HEK293 (cell line): Measurements from ENCODE around the gene HMGB1.

Experiments used
- CTCF ChIA-PET: fragments of 350-600 bp; formaldehyde crosslinking; extraction: SDS; loops from one replicate; lab custom pipeline; 2021; ENCODE audit warnings: antibody characterized with exemption; lab: Yijun Ruan, JAX
- POLR2A ChIA-PET: fragments of 300-600 bp; formaldehyde crosslinking; extraction: SDS; loops from one replicate; lab custom pipeline; 2020; ENCODE audit warnings: antibody characterized with exemption, inconsistent platforms; lab: Yijun Ruan, JAX
- H3K27ac ChIP-seq: fragments of 200-500 bp; sonication (Bioruptor generic); 2 replicates; pipeline ENCODE4 v1.5.1; 2014; ENCODE audit warnings: low read depth, low read length, control low read depth, inconsistent platforms; ENCODE audit errors: extremely low read depth
- H3K36me3 ChIP-seq, 2 experiments: fragments of 200-500 bp in 1 of 2; sonication (Bioruptor generic) in 1 of 2; 1 replicate in 1 of 2; 2 replicates in 1 of 2; pipeline ENCODE4 v1.5.1; 2014 to 2017; ENCODE audit warnings: inconsistent platforms in 2 of 2, low read length in 2 of 2; ENCODE audit not compliant: control insufficient read depth in 2 of 2, insufficient read depth in 1 of 2
- H3K4me1 ChIP-seq: fragments of 200-500 bp; sonication (Bioruptor generic); 2 replicates; pipeline ENCODE4 v1.5.1; 2014; ENCODE audit warnings: mild to moderate bottlenecking, low read length, inconsistent platforms; ENCODE audit not compliant: control insufficient read depth, insufficient read depth
- H3K4me3 ChIP-seq: 2 replicates; pipeline ENCODE4 v1.5.1; 2011; ENCODE audit warnings: low read depth, mild to moderate bottlenecking, control low read depth, low read length, moderate library complexity
- H3K9me3 ChIP-seq: fragments of 200-500 bp; sonication (Bioruptor generic); 2 replicates; pipeline ENCODE4 v1.5.1; 2014; ENCODE audit warnings: low read depth, low read length, inconsistent platforms; ENCODE audit not compliant: control insufficient read depth, insufficient read depth
- BCL11B ChIP-seq: fragments of 450-650 bp; formaldehyde crosslinking; IDR thresholded peaks from 2 replicates; pipeline ENCODE4 v1.5.1; 2016; ENCODE audit warnings: low read depth, missing biosample characterization, missing genetic modification characterization
- OVOL3 ChIP-seq: fragments of 450-650 bp; formaldehyde crosslinking; IDR thresholded peaks from 2 replicates; pipeline ENCODE4 v1.5.1; 2016; ENCODE audit warnings: missing biosample characterization, missing genetic modification characterization
- SCRT2 ChIP-seq: fragments of 450-650 bp; formaldehyde crosslinking; IDR thresholded peaks from 2 replicates; pipeline ENCODE4 v1.5.1; 2016; ENCODE audit warnings: missing biosample characterization, missing genetic modification characterization
- ZNF184 ChIP-seq: fragments of 450-650 bp; IDR thresholded peaks from 2 replicates; pipeline ENCODE4 v1.5.1; 2018; ENCODE audit warnings: missing biosample characterization, mild to moderate bottlenecking, missing genetic modification characterization
- ZNF221 ChIP-seq: fragments of 450-650 bp; formaldehyde crosslinking; IDR thresholded peaks from 2 replicates; pipeline ENCODE4 v1.5.1; 2017; ENCODE audit warnings: missing biosample characterization, missing genetic modification characterization, borderline replicate concordance
- ZNF23 ChIP-seq: fragments of 450-650 bp; formaldehyde crosslinking; IDR thresholded peaks from 2 replicates; pipeline ENCODE4 v1.5.1; 2016; ENCODE audit warnings: missing biosample characterization, missing genetic modification characterization, borderline replicate concordance
- ZNF324 ChIP-seq: fragments of 450-650 bp; formaldehyde crosslinking; IDR thresholded peaks from 2 replicates; pipeline ENCODE4 v1.5.1; 2016; ENCODE audit warnings: missing biosample characterization, missing genetic modification characterization
- ZNF350 ChIP-seq: fragments of 450-650 bp; formaldehyde crosslinking; IDR thresholded peaks from 2 replicates; pipeline ENCODE4 v1.5.0; 2017; ENCODE audit warnings: missing biosample characterization, mild to moderate bottlenecking, missing genetic modification characterization
- ZNF416 ChIP-seq: fragments of 450-650 bp; formaldehyde crosslinking; IDR thresholded peaks from 2 replicates; pipeline ENCODE4 v1.5.1; 2016; ENCODE audit warnings: missing biosample characterization, missing genetic modification characterization
- ZNF510 ChIP-seq: fragments of 450-650 bp; formaldehyde crosslinking; IDR thresholded peaks from 2 replicates; pipeline ENCODE4 v1.5.1; 2018; ENCODE audit warnings: mild to moderate bottlenecking, missing genetic modification characterization, missing biosample characterization; ENCODE audit not compliant: insufficient replicate concordance
- ZNF529 ChIP-seq: fragments of 450-650 bp; formaldehyde crosslinking; IDR thresholded peaks from 2 replicates; pipeline ENCODE4 v1.5.1; 2017; ENCODE audit warnings: missing genetic modification characterization, missing biosample characterization; ENCODE audit not compliant: insufficient replicate concordance
- ZNF549 ChIP-seq: fragments of 450-650 bp; IDR thresholded peaks from 2 replicates; pipeline ENCODE4 v1.5.1; 2018; ENCODE audit warnings: missing biosample characterization, missing genetic modification characterization, mild to moderate bottlenecking, inconsistent platforms, moderate library complexity
- ZNF555 ChIP-seq: fragments of 450-650 bp; formaldehyde crosslinking; conservative IDR thresholded peaks from 2 replicates; pipeline ENCODE4 v1.5.1; 2017; ENCODE audit warnings: missing biosample characterization, mild to moderate bottlenecking, missing genetic modification characterization, inconsistent platforms
- ZNF585B ChIP-seq: fragments of 450-650 bp; formaldehyde crosslinking; IDR thresholded peaks from 2 replicates; pipeline ENCODE4 v1.5.1; 2016; ENCODE audit warnings: missing biosample characterization, missing genetic modification characterization
- ZNF626 ChIP-seq: fragments of 450-650 bp; sonication (Bioruptor Pico); formaldehyde crosslinking; IDR thresholded peaks from 2 replicates; pipeline ENCODE4 v1.5.1; 2018; ENCODE audit warnings: missing biosample characterization, missing genetic modification characterization, inconsistent platforms
- ZNF747 ChIP-seq: fragments of 450-650 bp; formaldehyde crosslinking; IDR thresholded peaks from 2 replicates; pipeline ENCODE4 v1.5.1; 2016; ENCODE audit warnings: missing biosample characterization, missing genetic modification characterization
- ZSCAN30 ChIP-seq: fragments of 450-650 bp; IDR thresholded peaks from 2 replicates; pipeline ENCODE4 v1.5.1; 2018; ENCODE audit warnings: missing biosample characterization, mild to moderate bottlenecking, missing genetic modification characterization, moderate library complexity
- TF ChIP-seq, protein P1 (sequence below): fragments of 450-650 bp; formaldehyde crosslinking; IDR thresholded peaks from 2 replicates; pipeline ENCODE4 v1.5.1; 2016; ENCODE audit warnings: missing biosample characterization, missing genetic modification characterization
- TF ChIP-seq, protein P2 (sequence below): fragments of 450-650 bp; formaldehyde crosslinking; IDR thresholded peaks from 2 replicates; pipeline ENCODE4 v1.5.1; 2017; ENCODE audit warnings: missing biosample characterization, missing genetic modification characterization
- TF ChIP-seq, protein P3 (sequence below): fragments of 450-650 bp; formaldehyde crosslinking; IDR thresholded peaks from 2 replicates; pipeline ENCODE4 v1.5.1; 2016; ENCODE audit warnings: missing biosample characterization, missing genetic modification characterization, borderline replicate concordance
- TF ChIP-seq, protein P4 (sequence below): fragments of 450-650 bp; IDR thresholded peaks from 2 replicates; pipeline ENCODE4 v1.5.1; 2018; ENCODE audit warnings: missing biosample characterization, mild to moderate bottlenecking, missing genetic modification characterization
- TF ChIP-seq, protein P5 (sequence below): fragments of 450-650 bp; formaldehyde crosslinking; IDR thresholded peaks from 2 replicates; pipeline ENCODE4 v1.5.1; 2016; ENCODE audit warnings: missing biosample characterization, missing genetic modification characterization

Gene HMGB1

GRCh38 chr13:30429235-30429634, 36.5 kb downstream of the HMGB1 start:
- H3K9me3 ChIP-seq: no peaks in the 10 kb centered on the region
- no peak overlapping the region for H3K4me3 ChIP-seq
- H3K27ac ChIP-seq: no peak overlapping the region
- ChIA-PET CTCF (interaction anchor here (0.6 kb wide), 1 partner anchor 550 kb away, joined by 3 read pairs; no protein-coding TSS in a partner anchor), POLR2A (interaction anchor here (0.7 to 2.6 kb wide), 3 partner anchors 7 to 187 kb away, joined by 3 to 6 read pairs (median 4); partner anchors contain the start of gene UBE2L5)
- H3K4me1 ChIP-seq: 0 out of 2 replicates have a peak, but pooled peaks cover 2% of the 10 kb centered on the region
- TF ChIP-seq ZNF324 (no peak), ZNF221 (tag by site-specific recombination) (no peak), ZNF549 (tag by site-specific recombination) (no peak), ZSCAN30 (tag by site-specific recombination) (no peak), ZNF626 (no peak), ZNF350 (tag by site-specific recombination) (no peak), BCL11B (tag by site-specific recombination) (no peak), ZNF23 (tag by site-specific recombination) (no peak)
- TF ChIP-seq, protein P1, sequence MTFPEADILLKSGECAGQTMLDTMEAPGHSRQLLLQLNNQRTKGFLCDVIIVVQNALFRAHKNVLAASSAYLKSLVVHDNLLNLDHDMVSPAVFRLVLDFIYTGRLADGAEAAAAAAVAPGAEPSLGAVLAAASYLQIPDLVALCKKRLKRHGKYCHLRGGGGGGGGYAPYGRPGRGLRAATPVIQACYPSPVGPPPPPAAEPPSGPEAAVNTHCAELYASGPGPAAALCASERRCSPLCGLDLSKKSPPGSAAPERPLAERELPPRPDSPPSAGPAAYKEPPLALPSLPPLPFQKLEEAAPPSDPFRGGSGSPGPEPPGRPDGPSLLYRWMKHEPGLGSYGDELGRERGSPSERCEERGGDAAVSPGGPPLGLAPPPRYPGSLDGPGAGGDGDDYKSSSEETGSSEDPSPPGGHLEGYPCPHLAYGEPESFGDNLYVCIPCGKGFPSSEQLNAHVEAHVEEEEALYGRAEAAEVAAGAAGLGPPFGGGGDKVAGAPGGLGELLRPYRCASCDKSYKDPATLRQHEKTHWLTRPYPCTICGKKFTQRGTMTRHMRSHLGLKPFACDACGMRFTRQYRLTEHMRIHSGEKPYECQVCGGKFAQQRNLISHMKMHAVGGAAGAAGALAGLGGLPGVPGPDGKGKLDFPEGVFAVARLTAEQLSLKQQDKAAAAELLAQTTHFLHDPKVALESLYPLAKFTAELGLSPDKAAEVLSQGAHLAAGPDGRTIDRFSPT (tag by site-specific recombination): no peak
- TF ChIP-seq, protein P2, sequence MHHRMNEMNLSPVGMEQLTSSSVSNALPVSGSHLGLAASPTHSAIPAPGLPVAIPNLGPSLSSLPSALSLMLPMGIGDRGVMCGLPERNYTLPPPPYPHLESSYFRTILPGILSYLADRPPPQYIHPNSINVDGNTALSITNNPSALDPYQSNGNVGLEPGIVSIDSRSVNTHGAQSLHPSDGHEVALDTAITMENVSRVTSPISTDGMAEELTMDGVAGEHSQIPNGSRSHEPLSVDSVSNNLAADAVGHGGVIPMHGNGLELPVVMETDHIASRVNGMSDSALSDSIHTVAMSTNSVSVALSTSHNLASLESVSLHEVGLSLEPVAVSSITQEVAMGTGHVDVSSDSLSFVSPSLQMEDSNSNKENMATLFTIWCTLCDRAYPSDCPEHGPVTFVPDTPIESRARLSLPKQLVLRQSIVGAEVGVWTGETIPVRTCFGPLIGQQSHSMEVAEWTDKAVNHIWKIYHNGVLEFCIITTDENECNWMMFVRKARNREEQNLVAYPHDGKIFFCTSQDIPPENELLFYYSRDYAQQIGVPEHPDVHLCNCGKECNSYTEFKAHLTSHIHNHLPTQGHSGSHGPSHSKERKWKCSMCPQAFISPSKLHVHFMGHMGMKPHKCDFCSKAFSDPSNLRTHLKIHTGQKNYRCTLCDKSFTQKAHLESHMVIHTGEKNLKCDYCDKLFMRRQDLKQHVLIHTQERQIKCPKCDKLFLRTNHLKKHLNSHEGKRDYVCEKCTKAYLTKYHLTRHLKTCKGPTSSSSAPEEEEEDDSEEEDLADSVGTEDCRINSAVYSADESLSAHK (tag by site-specific recombination): no peak
- TF ChIP-seq, protein P3, sequence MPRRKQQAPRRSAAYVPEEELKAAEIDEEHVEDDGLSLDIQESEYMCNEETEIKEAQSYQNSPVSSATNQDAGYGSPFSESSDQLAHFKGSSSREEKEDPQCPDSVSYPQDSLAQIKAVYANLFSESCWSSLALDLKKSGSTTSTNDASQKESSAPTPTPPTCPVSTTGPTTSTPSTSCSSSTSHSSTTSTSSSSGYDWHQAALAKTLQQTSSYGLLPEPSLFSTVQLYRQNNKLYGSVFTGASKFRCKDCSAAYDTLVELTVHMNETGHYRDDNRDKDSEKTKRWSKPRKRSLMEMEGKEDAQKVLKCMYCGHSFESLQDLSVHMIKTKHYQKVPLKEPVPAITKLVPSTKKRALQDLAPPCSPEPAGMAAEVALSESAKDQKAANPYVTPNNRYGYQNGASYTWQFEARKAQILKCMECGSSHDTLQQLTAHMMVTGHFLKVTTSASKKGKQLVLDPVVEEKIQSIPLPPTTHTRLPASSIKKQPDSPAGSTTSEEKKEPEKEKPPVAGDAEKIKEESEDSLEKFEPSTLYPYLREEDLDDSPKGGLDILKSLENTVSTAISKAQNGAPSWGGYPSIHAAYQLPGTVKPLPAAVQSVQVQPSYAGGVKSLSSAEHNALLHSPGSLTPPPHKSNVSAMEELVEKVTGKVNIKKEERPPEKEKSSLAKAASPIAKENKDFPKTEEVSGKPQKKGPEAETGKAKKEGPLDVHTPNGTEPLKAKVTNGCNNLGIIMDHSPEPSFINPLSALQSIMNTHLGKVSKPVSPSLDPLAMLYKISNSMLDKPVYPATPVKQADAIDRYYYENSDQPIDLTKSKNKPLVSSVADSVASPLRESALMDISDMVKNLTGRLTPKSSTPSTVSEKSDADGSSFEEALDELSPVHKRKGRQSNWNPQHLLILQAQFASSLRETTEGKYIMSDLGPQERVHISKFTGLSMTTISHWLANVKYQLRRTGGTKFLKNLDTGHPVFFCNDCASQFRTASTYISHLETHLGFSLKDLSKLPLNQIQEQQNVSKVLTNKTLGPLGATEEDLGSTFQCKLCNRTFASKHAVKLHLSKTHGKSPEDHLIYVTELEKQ: no peak
- TF ChIP-seq, protein P4, sequence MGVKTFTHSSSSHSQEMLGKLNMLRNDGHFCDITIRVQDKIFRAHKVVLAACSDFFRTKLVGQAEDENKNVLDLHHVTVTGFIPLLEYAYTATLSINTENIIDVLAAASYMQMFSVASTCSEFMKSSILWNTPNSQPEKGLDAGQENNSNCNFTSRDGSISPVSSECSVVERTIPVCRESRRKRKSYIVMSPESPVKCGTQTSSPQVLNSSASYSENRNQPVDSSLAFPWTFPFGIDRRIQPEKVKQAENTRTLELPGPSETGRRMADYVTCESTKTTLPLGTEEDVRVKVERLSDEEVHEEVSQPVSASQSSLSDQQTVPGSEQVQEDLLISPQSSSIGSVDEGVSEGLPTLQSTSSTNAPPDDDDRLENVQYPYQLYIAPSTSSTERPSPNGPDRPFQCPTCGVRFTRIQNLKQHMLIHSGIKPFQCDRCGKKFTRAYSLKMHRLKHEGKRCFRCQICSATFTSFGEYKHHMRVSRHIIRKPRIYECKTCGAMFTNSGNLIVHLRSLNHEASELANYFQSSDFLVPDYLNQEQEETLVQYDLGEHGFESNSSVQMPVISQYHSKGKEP (tag by site-specific recombination): no peak
- TF ChIP-seq, protein P5, sequence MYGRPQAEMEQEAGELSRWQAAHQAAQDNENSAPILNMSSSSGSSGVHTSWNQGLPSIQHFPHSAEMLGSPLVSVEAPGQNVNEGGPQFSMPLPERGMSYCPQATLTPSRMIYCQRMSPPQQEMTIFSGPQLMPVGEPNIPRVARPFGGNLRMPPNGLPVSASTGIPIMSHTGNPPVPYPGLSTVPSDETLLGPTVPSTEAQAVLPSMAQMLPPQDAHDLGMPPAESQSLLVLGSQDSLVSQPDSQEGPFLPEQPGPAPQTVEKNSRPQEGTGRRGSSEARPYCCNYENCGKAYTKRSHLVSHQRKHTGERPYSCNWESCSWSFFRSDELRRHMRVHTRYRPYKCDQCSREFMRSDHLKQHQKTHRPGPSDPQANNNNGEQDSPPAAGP (tag by site-specific recombination): no peak
- no peaks in the 10 kb centered on the region for H3K36me3 ChIP-seq

- Histone ChIP-seq H3K27ac (no peak overlapping the region), H3K9me3 (no peaks in the 10 kb centered on the region), H3K36me3 (no peaks in the 10 kb centered on the region), H3K4me1 (no peaks in the 10 kb centered on the region), H3K4me3 (no peak overlapping the region)
- ChIA-PET POLR2A (interaction anchor here (0.6 kb wide), 1 partner anchor 19 kb away, joined by 4 read pairs; no protein-coding TSS in a partner anchor), CTCF (no interaction called here)
- TF ChIP-seq SCRT2 (tag by site-specific recombination) (no peak), ZNF555 (tag by site-specific recombination) (no peak), ZNF510 (tag by site-specific recombination) (no peak), ZNF585B (tag by site-specific recombination) (no peak), ZNF416 (tag by site-specific recombination) (no peak), ZNF529 (no peak), ZNF221 (tag by site-specific recombination) (no peak), ZNF184 (tag by site-specific recombination) (no peak), ZNF747 (no peak), OVOL3 (no peak)
These were observed 41.8 kb downstream of the HMGB1 start for GRCh38 chr13:30423891-30424290.
